Measurements from ENCODE around the gene HSD3B2.
"Not testable (repeated sequence)": the region's sequence is repeated elsewhere in the genome, so short reads cannot be mapped to it uniquely, and the experiment has no call there.

HSD3B2 gene

GRCh38 chr1:119414950-119415349, at the start of gene HSD3B2:
HSD3B2 (plus strand) TSS chr1:119415150; CDS start chr1:119415420, 270 bp downstream.
- no peak for DNase-seq

- no peak for DNase-seq
Observed at GRCh38 chr1:119366424-119366823, 48.5 kb upstream of the HSD3B2 start.

- DNase-seq, result no peak
Observed at GRCh38 chr1:119367432-119368124, 47.4 kb upstream of the HSD3B2 start.

GRCh38 chr1:119368554-119368953, 46.4 kb upstream of the HSD3B2 start, which contains the start of gene HAO2:
HAO2 (plus strand) TSS chr1:119368785; CDS start chr1:119381086, 12,301 bp downstream.
- DNase-seq, result no peak

- no peak for DNase-seq
Observed at GRCh38 chr1:119370748-119371147, 44.2 kb upstream of the HSD3B2 start.

- no peak for DNase-seq
Observed at GRCh38 chr1:119371815-119372214, 43.1 kb upstream of the HSD3B2 start.

- peak; percentile 2 for DNase-seq
Observed at GRCh38 chr1:119372503-119373086, 42.4 kb upstream of the HSD3B2 start.

GRCh38 chr1:119373465-119373864, 41.5 kb upstream of the HSD3B2 start:
- DNase-seq, result peak; percentile 3

GRCh38 chr1:119374208-119374874, 40.6 kb upstream of the HSD3B2 start:
- DNase-seq, result no peak

- no peak for DNase-seq
Observed at GRCh38 chr1:119375366-119375765, 39.6 kb upstream of the HSD3B2 start.

GRCh38 chr1:119376594-119376993, 38.4 kb upstream of the HSD3B2 start:
- DNase-seq, result no peak

- DNase-seq, result not testable (repeated sequence)
Observed at GRCh38 chr1:119377594-119377993, 37.4 kb upstream of the HSD3B2 start.

GRCh38 chr1:119379117-119379516, 35.8 kb upstream of the HSD3B2 start:
- no peak for DNase-seq

- DNase-seq, result no peak
Observed at GRCh38 chr1:119380304-119380703, 34.6 kb upstream of the HSD3B2 start.

- no peak for DNase-seq
Observed at GRCh38 chr1:119380983-119381662, 33.8 kb upstream of the HSD3B2 start.

GRCh38 chr1:119384591-119384990, 30.4 kb upstream of the HSD3B2 start:
- DNase-seq, result no peak

GRCh38 chr1:119385650-119386049, 29.3 kb upstream of the HSD3B2 start:
- no peak for DNase-seq

- no peak for DNase-seq
Observed at GRCh38 chr1:119387858-119388257, 27.1 kb upstream of the HSD3B2 start.

- DNase-seq, result no peak
Observed at GRCh38 chr1:119388450-119388849, 26.5 kb upstream of the HSD3B2 start.

- no peak for DNase-seq
Observed at GRCh38 chr1:119390526-119390925, 24.4 kb upstream of the HSD3B2 start.

GRCh38 chr1:119391749-119392148, 23.2 kb upstream of the HSD3B2 start:
- no peak for DNase-seq

- no peak for DNase-seq
Observed at GRCh38 chr1:119394085-119394484, 20.9 kb upstream of the HSD3B2 start.

- no peak for DNase-seq
Observed at GRCh38 chr1:119396982-119397381, 18.0 kb upstream of the HSD3B2 start.

GRCh38 chr1:119397986-119398385, 17.0 kb upstream of the HSD3B2 start:
- DNase-seq, result no peak
